OCI-LY7 (cell line): ENCODE data around the gene HMSD.

Source experiments
- EZH2phosphoT487 ChIP-seq: fragments of 200-600 bp; sonication (generic); IDR thresholded peaks from 2 replicates; pipeline ENCODE4 v1.6.1; 2018; ENCODE audit warnings: low read depth, borderline replicate concordance, mild to moderate bottlenecking, mixed run types, antibody characterized with exemption, low read length, moderate library complexity, mixed read lengths
- TF ChIP-seq, protein P1 (sequence below): fragments of 200-600 bp; sonication (generic); conservative IDR thresholded peaks from 2 replicates; pipeline ENCODE4 v1.5.1; 2014; ENCODE audit warnings: mild to moderate bottlenecking, antibody characterized with exemption, low read length, moderate library complexity, mixed read lengths

- TF ChIP-seq, protein P1, sequence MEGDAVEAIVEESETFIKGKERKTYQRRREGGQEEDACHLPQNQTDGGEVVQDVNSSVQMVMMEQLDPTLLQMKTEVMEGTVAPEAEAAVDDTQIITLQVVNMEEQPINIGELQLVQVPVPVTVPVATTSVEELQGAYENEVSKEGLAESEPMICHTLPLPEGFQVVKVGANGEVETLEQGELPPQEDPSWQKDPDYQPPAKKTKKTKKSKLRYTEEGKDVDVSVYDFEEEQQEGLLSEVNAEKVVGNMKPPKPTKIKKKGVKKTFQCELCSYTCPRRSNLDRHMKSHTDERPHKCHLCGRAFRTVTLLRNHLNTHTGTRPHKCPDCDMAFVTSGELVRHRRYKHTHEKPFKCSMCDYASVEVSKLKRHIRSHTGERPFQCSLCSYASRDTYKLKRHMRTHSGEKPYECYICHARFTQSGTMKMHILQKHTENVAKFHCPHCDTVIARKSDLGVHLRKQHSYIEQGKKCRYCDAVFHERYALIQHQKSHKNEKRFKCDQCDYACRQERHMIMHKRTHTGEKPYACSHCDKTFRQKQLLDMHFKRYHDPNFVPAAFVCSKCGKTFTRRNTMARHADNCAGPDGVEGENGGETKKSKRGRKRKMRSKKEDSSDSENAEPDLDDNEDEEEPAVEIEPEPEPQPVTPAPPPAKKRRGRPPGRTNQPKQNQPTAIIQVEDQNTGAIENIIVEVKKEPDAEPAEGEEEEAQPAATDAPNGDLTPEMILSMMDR, result no peak
- no peak for TF ChIP-seq EZH2phosphoT487
These were observed 16.7 kb downstream of the HMSD start for GRCh38 chr18:63965716-63966330.
